Thyroid gland (tissue), 4 donors: ENCODE measurements around the gene LRP1-AS. TPM values are rescaled to one million over a fixed set of nuclear protein-coding genes. Genes with fewer than 3 reads are reported as not detected.

Experiments
- DNase-seq, 2 donors: peaks; one replicate each; pipeline ENCODE4 v3.0.0-alpha.2; 2019
- H3K27ac ChIP-seq, 3 donors: fragments of 200-600 bp; sonication (generic); 1 replicate in 2 of 3; 2 replicates in 1 of 3; pipeline ENCODE4 v1.5.1; 2016 to 2019; ENCODE audit warnings: mild to moderate bottlenecking in 1 of 3, moderate library complexity in 1 of 3
- H3K27me3 ChIP-seq: fragments of 200-600 bp; sonication (generic); one replicate; pipeline ENCODE4 v1.5.1; 2019
- H3K36me3 ChIP-seq, 2 donors: fragments of 200-600 bp; sonication (generic); one replicate each; pipeline ENCODE4 v1.5.1; 2016 to 2019
- H3K4me1 ChIP-seq, 2 donors: fragments of 200-600 bp; sonication (generic); one replicate each; pipeline ENCODE4 v1.5.1; 2017 to 2019
- H3K4me3 ChIP-seq, 3 donors: fragments of 200-600 bp; sonication (generic); replicated peaks in 1 of 3; 1 replicate in 2 of 3; 2 replicates in 1 of 3; pipeline ENCODE4 v1.5.1; 2016; ENCODE audit warnings: mild to moderate bottlenecking in 1 of 3
- H3K9me3 ChIP-seq: fragments of 200-600 bp; sonication (generic); one replicate; pipeline ENCODE4 v1.5.1; 2017
- POLR2A ChIP-seq, 2 donors: fragments of 450-650 bp; IDR thresholded peaks; one replicate each; pipeline ENCODE4 v1.6.1; 2017; ENCODE audit warnings: antibody characterized with exemption in 2 of 2, mild to moderate bottlenecking in 2 of 2, moderate library complexity in 1 of 2
- WGBS, 2 donors: methylation state at CpG; one replicate each; pipeline ENCODE4 v1.1.5; 2017; 5-methylcytosine and 5-hydroxymethylcytosine counted together
- intact Hi-C: fragments of 100-400 bp; cut with DNase I; formaldehyde crosslinking; loops from one replicate; pipeline ENCODE4 v1.15.1; 2023
- total RNA-seq, 4 donors: library from RNA; depleted of rRNA; stranded (reverse); fragments of >200 nt; gene quantifications; one replicate each; pipeline ENCODE4 v1.2.3, GENCODE V29; 2016
- TF ChIP-seq, protein P1 (sequence below), 6 experiments: fragments of 200-600 bp in 3 of 6; fragments of 450-650 bp in 3 of 6; sonication (generic) in 3 of 6; IDR thresholded peaks; one replicate each; pipeline ENCODE4 v1.5.1; 2016 to 2019; ENCODE audit warnings: antibody characterized with exemption in 6 of 6, mild to moderate bottlenecking in 2 of 6, inconsistent platforms in 1 of 6, moderate library complexity in 1 of 6

LRP1-AS gene
- total RNA-seq, 4 donors from 2014 or later = not detected

DNA sequence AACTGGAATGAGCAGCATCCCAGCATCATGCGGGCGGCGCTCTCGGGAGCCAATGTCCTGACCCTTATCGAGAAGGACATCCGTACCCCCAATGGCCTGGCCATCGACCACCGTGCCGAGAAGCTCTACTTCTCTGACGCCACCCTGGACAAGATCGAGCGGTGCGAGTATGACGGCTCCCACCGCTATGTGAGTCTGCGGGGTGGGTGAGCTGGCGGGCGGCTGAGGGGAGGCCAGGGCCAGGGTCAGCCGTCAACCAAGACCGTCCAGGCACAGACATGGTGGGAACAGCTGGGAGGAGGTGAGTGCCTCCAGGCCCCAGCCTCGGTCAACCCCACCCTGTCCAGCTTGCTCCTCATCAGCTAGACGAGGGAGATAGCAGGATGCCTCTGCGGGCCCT lies 43.4 kb upstream of the LRP1-AS start:
- intact Hi-C loops = no loop called here
- no peaks in the 10 kb centered on the region for H3K27me3 ChIP-seq
- no peak overlapping the region for H3K27ac ChIP-seq
- peaks cover 36 to 46% of the 10 kb centered on the region in 2 donors for H3K36me3 ChIP-seq
- H3K4me1 ChIP-seq = peaks cover 14 to 19% of the 10 kb centered on the region in 2 donors
- H3K9me3 ChIP-seq = no peaks in the 10 kb centered on the region
- WGBS, 2 donors = 86 to 90% methylated on average over 20 to 21 of the region's 23 CpGs
- TF ChIP-seq POLR2A (IDR thresholded peaks at IDR 0.05) = no peak
- TF ChIP-seq, protein P1, sequence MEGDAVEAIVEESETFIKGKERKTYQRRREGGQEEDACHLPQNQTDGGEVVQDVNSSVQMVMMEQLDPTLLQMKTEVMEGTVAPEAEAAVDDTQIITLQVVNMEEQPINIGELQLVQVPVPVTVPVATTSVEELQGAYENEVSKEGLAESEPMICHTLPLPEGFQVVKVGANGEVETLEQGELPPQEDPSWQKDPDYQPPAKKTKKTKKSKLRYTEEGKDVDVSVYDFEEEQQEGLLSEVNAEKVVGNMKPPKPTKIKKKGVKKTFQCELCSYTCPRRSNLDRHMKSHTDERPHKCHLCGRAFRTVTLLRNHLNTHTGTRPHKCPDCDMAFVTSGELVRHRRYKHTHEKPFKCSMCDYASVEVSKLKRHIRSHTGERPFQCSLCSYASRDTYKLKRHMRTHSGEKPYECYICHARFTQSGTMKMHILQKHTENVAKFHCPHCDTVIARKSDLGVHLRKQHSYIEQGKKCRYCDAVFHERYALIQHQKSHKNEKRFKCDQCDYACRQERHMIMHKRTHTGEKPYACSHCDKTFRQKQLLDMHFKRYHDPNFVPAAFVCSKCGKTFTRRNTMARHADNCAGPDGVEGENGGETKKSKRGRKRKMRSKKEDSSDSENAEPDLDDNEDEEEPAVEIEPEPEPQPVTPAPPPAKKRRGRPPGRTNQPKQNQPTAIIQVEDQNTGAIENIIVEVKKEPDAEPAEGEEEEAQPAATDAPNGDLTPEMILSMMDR (IDR thresholded peaks at IDR 0.05) = no peak
- no peak for DNase-seq
- no peak overlapping the region for H3K4me3 ChIP-seq

DNA sequence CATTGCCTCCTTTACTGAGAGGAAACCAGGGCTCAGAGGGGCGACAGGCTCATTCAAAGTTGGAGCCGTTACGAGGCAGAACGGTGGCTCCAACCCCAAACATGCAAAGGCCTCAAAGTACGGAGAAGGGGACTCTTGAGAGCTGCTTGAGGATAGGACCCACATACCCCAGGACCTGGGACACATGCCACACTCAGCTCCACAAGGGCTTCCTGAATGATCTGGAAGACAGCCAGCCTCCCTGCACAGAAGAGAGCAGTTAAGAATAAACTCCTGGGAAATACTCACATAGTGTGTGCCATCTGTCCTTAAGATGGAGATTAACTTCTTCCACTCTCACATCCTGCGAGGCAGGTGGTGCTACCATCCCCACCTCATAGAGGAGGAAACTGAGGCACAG lies 42.6 kb upstream of the LRP1-AS start:
- intact Hi-C loops = no loop called here
- TF ChIP-seq POLR2A (IDR thresholded peaks at IDR 0.05) = no peak
- TF ChIP-seq, protein P1 (IDR thresholded peaks at IDR 0.05) = no peak
- peak overlapping the region in 1 of 3 donors; percentile 40 for H3K27ac ChIP-seq
- DNase-seq = peak; percentile 87 to 91
- H3K4me1 ChIP-seq = peaks cover 14 to 19% of the 10 kb centered on the region in 2 donors
- no peak overlapping the region for H3K4me3 ChIP-seq
- no peaks in the 10 kb centered on the region for H3K9me3 ChIP-seq
- H3K36me3 ChIP-seq = peaks cover 36 to 46% of the 10 kb centered on the region in 2 donors
- H3K27me3 ChIP-seq = no peaks in the 10 kb centered on the region
- WGBS, 2 donors = 5 to 24% methylated on average over 6 of the region's 6 CpGs

DNA sequence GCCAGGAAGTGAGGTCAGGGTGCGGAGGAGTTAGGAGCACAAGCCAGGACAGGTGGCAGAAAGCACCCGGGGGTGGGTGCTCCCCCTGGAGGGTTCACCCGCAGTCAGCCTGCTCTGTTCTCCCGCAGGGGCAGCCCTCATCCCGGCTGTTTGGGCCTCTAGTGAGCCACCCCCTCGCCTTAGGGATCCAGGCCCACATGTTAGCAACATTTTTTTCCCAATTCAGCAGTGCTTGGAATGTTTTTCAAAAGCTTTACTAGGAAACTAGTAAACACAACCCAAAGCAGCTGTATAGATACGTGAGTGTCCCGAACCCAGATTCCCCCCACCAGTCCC lies 40.6 kb upstream of the LRP1-AS start:
- intact Hi-C loops = no loop called here
- H3K36me3 ChIP-seq = peaks cover 17 to 43% of the 10 kb centered on the region in 2 donors
- no peak for TF ChIP-seq POLR2A (IDR thresholded peaks at IDR 0.05)
- TF ChIP-seq, protein P1 (IDR thresholded peaks at IDR 0.05) = no peak
- H3K27me3 ChIP-seq = no peaks in the 10 kb centered on the region
- H3K4me3 ChIP-seq = no peak overlapping the region
- peaks cover 14 to 19% of the 10 kb centered on the region in 2 donors for H3K4me1 ChIP-seq
- no peak overlapping the region for H3K27ac ChIP-seq
- DNase-seq = no peak
- WGBS, 2 donors = 81 to 87% methylated on average over 6 to 8 of the region's 8 CpGs
- no peaks in the 10 kb centered on the region for H3K9me3 ChIP-seq

DNA sequence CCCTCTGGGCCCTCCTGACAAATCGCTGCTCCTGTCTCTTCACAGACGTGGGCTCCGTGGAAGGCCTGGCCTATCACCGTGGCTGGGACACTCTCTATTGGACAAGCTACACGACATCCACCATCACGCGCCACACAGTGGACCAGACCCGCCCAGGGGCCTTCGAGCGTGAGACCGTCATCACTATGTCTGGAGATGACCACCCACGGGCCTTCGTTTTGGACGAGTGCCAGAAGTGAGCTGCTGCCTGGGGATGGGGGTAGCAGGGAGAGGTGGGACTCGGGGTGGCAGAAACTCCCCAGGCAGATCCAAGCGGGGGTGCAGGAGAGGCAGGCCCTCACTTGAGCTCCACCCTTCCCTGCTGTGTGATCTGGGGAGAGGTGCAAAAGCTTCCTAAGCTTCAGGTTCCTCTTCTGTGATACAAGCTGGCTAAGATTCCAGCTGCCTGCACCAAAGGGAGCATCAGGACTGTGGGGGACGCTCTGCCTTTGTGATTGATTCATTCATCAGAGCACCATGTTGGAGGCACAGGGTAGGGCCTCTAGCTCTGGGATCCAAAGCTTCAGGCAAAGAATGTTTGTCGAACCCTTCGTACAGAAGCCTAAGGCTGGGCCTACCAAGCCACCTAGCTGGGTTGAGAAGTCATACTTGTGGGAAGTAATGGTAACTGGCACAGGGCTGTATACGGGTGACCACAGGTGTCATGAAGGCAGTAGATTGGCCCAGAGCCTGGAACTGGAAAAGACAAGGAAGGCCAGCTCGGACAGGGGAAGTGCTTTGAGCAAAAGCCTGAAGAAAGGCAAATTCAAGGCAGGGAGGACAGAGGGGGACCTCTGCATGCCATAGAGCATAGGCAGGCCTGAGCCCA lies 40.0 kb upstream of the LRP1-AS start:
- intact Hi-C loops = no loop called here
- peaks cover 14 to 19% of the 10 kb centered on the region in 2 donors for H3K4me1 ChIP-seq
- H3K27ac ChIP-seq = no peak overlapping the region
- 77% methylated on average over 10 to 21 of the region's 21 CpGs for WGBS, 2 donors
- H3K4me3 ChIP-seq = no peak overlapping the region
- no peaks in the 10 kb centered on the region for H3K27me3 ChIP-seq
- H3K9me3 ChIP-seq = no peaks in the 10 kb centered on the region
- peaks cover 12 to 42% of the 10 kb centered on the region in 2 donors for H3K36me3 ChIP-seq
- no peak for DNase-seq
- no peak for TF ChIP-seq POLR2A (IDR thresholded peaks at IDR 0.05)
- TF ChIP-seq, protein P1 (IDR thresholded peaks at IDR 0.05) = no peak

DNA sequence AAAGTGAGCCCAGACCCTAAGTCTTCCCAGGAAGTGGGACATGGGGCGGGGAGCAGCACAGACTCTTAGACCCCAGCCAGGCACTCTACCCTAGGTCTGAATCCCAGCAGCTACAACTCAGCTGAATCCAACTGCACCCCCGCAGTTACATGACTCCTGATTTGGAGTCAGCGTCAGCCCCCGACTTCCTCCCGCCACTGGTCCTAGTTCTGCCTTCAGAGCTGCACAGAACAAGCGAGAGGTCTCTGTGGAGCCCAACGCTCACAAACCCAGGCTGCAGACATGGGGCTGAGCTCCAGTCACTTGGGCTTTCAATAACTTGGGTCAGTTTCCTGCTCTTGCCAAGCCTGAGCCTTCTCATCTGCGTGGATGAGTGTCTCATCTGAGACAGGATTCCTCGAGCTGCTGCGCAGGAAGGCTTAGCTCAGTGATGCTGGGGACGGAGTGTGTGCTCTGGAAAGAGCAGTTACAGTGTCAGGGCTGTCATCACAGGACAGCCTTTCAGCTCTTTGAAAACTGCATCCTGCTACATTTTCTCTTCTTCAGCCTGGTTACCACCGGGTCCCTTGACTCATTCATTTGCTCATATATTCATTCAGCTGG lies 38.6 kb upstream of the LRP1-AS start:
- H3K36me3 ChIP-seq = peaks cover 12 to 36% of the 10 kb centered on the region in 2 donors
- intact Hi-C loops = no loop called here

More for the DNA sequence above, 38.6 kb upstream of the LRP1-AS start:
- no peaks in the 10 kb centered on the region for H3K9me3 ChIP-seq
- TF ChIP-seq, protein P1 (IDR thresholded peaks at IDR 0.05) = no peak
- no peak for TF ChIP-seq POLR2A (IDR thresholded peaks at IDR 0.05)
- H3K27me3 ChIP-seq = no peaks in the 10 kb centered on the region
- H3K4me1 ChIP-seq = peaks cover 14 to 18% of the 10 kb centered on the region in 2 donors
- DNase-seq = no peak
- H3K27ac ChIP-seq = no peak overlapping the region
- no peak overlapping the region for H3K4me3 ChIP-seq
- WGBS, 2 donors = 82 to 84% methylated on average over 12 of the region's 12 CpGs
